ENCODE measurements around the gene TBX10.

Gene TBX10

DNA sequence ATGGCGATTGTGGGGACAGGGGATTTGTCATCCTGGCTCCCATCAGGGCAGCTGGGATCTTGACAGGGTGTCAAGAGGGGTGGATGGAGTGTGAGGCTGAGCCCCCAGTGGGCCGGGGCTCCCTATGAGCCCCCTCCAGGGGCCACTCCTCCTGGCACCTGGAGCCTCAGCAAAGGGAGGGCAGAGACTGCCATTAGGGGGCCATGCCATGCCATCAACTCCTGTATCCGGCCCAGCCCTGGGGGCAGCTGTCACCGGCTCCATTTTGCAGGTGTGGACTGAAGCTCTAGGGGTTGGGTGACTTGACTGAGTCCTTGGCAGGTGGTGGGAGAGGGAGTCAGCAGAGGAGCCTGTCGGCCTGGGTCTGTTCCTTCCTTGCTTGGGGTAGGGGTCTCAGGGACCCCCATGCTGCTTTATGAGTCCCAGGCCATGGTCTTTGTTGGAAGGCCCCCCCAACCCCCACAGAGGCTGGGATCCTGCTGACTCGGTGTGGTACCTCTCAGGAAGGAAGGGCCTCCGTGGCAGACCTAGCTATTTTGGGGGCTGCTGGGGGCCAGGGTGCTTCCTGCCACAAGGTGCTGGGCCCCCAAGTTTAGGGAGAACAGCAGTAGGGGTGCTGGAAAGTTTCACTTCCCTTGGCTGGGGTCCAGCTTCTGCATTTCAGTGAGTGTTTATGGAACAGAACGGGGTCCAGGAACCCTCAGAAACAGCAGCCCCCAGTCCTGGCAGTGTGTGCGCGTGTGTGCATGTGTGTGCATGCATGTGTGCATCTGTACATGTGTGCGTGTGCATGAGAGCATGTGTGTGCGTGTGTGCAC lies 9.4 kb upstream of the TBX10 start:
- no peak overlapping the region for H3K4me3 ChIP-seq
- no peak overlapping the region for H3K9ac ChIP-seq (ENCODE audit: insufficient read length)
- DNase-seq (ENCODE audit: low read depth, low spot score): no peak

DNA sequence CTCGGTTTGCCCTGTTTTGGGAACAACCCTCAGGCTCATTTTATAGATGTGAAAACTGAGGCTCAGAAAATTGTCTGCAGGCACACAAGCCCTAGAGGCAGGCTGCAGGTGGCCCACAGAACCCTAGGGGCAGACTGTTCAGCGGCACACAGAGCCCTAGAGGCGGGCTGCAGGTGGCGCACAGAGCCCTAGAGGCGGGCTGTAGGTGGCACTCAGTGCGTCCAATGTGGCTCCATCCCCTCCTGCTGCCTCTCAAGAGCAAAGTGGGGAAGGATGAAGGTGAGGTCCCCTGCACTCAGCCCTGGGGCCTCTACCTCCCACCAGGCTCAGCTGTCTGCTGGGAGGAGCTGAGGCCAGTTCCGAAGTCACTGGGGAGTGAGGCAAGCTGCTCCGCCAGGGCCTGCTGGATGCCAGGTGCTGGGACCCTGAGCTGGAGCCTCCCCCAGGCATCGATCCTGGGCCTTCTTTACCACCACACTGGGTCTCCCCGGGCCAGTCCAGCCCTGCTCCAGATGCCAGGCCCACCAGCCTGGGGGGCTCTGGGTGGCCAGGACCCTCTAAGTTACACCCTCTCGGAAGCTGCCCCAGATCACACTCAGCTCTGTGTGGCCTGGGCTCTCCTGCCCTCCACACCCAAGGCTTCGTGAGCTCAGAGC lies 8.7 kb upstream of the TBX10 start:
- no peak for DNase-seq (ENCODE audit: low read depth, low spot score)
- no peak overlapping the region for H3K4me3 ChIP-seq
- no peak overlapping the region for H3K27ac ChIP-seq
- TF ChIP-seq FOXP2 (optimal IDR thresholded peaks at IDR 0.05; ENCODE audit: control extremely low read depth, extremely low read length, insufficient read depth) (no peak), EZH2 (IDR thresholded peaks at IDR 0.05) (no peak), POLR2AphosphoS5 (IDR thresholded peaks at IDR 0.05; ENCODE audit: borderline replicate concordance, low read depth, low read length) (no peak)
- no peaks in the 10 kb centered on the region for H3K36me3 ChIP-seq (ENCODE audit: insufficient read depth, low read length)
- no peaks in the 10 kb centered on the region for H3K9me3 ChIP-seq (ENCODE audit: low read depth, low read length)
- no peak overlapping the region for H3K9ac ChIP-seq (ENCODE audit: insufficient read length)

More for the DNA sequence above, 9.4 kb upstream of the TBX10 start:
- Histone ChIP-seq H3K9me3 (ENCODE audit: low read depth, low read length) (no peaks in the 10 kb centered on the region), H3K36me3 (ENCODE audit: insufficient read depth, low read length) (no peaks in the 10 kb centered on the region), H3K27ac (no peak overlapping the region)
- TF ChIP-seq FOXP2 (optimal IDR thresholded peaks at IDR 0.05; ENCODE audit: control extremely low read depth, extremely low read length, insufficient read depth) (no peak), POLR2AphosphoS5 (IDR thresholded peaks at IDR 0.05; ENCODE audit: borderline replicate concordance, low read depth, low read length) (no peak), EZH2 (IDR thresholded peaks at IDR 0.05) (no peak)

GRCh38 chr11:67647471-67647870 lies 7.9 kb upstream of the TBX10 start:
- no peak overlapping the region for H3K9ac ChIP-seq (ENCODE audit: insufficient read length)
- TF ChIP-seq EZH2 (IDR thresholded peaks at IDR 0.05) (no peak), POLR2AphosphoS5 (IDR thresholded peaks at IDR 0.05; ENCODE audit: borderline replicate concordance, low read depth, low read length) (no peak), FOXP2 (optimal IDR thresholded peaks at IDR 0.05; ENCODE audit: control extremely low read depth, extremely low read length, insufficient read depth) (no peak)
- H3K27ac ChIP-seq: no peak overlapping the region
- H3K9me3 ChIP-seq (ENCODE audit: low read depth, low read length): no peaks in the 10 kb centered on the region
- H3K36me3 ChIP-seq (ENCODE audit: insufficient read depth, low read length): no peaks in the 10 kb centered on the region
- no peak overlapping the region for H3K4me3 ChIP-seq
- DNase-seq (ENCODE audit: low read depth, low spot score): no peak

DNA sequence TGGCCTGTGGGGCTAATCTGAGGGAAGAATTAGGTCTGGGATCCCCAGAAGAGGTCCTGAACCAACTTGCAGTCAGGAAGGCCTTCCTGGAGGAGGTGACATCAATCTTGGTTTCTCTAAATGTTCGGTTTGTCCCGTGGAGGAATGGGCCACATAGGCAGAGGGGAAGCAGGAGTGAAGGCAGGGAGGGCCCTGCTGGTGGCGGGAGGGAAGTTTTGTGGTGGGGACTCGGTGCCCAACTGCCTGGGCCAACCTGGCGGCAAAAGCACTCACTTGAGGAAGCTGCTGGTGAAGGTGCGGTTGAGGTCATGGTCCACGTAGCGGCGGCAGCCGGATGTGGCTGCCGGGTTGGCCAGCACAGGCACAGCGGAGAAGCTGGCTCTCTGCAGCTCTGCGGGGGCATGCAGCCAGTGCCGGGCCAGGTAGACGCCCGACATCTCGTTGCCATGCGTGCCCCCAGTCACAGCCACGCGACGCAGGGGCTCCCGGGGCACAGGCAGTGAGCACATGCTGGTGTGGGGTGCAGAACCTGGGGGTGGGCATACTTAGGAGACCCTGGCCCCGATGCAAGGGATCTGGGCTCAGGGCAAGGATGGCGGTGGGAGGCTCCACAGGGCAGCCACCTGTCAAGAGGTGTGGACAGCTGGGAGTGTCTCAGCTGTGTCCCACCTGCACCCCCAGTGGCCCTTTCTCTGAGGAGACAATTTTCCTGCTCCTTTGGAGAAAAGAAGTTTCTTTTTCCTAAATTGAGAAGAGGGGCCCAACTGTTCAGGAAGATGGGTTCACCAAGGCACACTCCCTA lies 7.2 kb upstream of the TBX10 start:
- Histone ChIP-seq H3K36me3 (ENCODE audit: insufficient read depth, low read length) (no peaks in the 10 kb centered on the region), H3K4me3 (no peak overlapping the region), H3K27ac (no peak overlapping the region), H3K9me3 (ENCODE audit: low read depth, low read length) (no peaks in the 10 kb centered on the region), H3K9ac (ENCODE audit: insufficient read length) (no peak overlapping the region)
- TF ChIP-seq POLR2AphosphoS5 (IDR thresholded peaks at IDR 0.05; ENCODE audit: borderline replicate concordance, low read depth, low read length) (no peak), EZH2 (IDR thresholded peaks at IDR 0.05) (no peak), FOXP2 (optimal IDR thresholded peaks at IDR 0.05; ENCODE audit: control extremely low read depth, extremely low read length, insufficient read depth) (no peak)
- no peak for DNase-seq (ENCODE audit: low read depth, low spot score)

DNA sequence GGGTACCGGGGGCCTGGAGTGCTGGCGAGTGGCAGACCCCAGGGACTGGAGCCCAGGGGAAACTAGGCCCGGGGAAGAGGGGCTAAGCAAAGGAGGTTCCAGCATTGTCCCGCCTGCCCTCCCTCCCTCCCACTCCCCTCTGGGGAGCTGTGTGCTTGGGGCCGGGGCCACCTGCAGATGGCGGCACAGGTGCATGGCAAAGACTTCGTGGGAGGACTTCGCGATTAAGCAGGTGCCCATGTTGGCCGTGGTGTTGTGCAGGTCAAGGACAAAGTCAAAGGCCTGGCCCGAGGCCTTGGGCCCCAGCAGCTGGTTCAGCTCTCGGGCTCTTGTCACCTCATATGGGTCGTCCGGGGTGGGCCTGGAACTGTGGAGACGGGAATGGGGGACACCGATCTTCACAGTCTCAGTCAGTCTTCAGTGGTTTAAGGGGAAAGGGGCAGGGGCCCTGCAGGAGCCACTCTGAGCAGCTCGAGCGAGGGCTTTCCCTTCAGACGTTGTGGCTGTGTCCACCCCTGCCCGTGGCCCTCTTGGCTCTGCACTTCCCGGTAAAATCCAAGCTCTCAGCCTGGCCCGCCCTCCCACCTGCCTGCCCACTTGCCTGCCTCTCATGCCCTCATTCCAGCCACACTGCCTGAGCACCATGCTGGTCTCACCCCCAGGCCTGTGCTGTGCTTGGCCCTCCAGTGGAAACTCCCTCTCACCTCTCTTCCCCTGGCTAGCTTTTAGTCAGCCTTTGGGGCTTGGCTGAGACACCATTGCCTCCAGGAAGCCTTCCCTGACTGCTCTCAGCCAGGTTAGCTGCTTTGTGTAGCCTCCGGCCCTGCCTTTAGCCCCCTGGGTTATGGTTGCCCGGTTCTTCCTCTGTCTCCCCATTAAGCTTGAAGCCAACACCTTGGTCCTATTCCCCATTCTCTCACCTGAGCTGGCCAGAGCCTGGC lies 6.2 kb upstream of the TBX10 start:
- H3K4me3 ChIP-seq: no peak overlapping the region
- no peak overlapping the region for H3K9ac ChIP-seq (ENCODE audit: insufficient read length)
- H3K9me3 ChIP-seq (ENCODE audit: low read depth, low read length): no peaks in the 10 kb centered on the region
- no peak for TF ChIP-seq EZH2 (IDR thresholded peaks at IDR 0.05)
- TF ChIP-seq POLR2AphosphoS5 (IDR thresholded peaks at IDR 0.05; ENCODE audit: borderline replicate concordance, low read depth, low read length): no peak
- TF ChIP-seq FOXP2 (optimal IDR thresholded peaks at IDR 0.05; ENCODE audit: control extremely low read depth, extremely low read length, insufficient read depth): no peak
- no peak for DNase-seq (ENCODE audit: low read depth, low spot score)
- no peaks in the 10 kb centered on the region for H3K36me3 ChIP-seq (ENCODE audit: insufficient read depth, low read length)
- no peak overlapping the region for H3K27ac ChIP-seq

- TF ChIP-seq FOXP2 (optimal IDR thresholded peaks at IDR 0.05; ENCODE audit: control extremely low read depth, extremely low read length, insufficient read depth): no peak
- TF ChIP-seq POLR2AphosphoS5 (IDR thresholded peaks at IDR 0.05; ENCODE audit: borderline replicate concordance, low read depth, low read length): no peak
- H3K9ac ChIP-seq (ENCODE audit: insufficient read length): no peak overlapping the region
Measured at GRCh38 chr11:67644472-67645418, 5.2 kb upstream of the TBX10 start.

DNA sequence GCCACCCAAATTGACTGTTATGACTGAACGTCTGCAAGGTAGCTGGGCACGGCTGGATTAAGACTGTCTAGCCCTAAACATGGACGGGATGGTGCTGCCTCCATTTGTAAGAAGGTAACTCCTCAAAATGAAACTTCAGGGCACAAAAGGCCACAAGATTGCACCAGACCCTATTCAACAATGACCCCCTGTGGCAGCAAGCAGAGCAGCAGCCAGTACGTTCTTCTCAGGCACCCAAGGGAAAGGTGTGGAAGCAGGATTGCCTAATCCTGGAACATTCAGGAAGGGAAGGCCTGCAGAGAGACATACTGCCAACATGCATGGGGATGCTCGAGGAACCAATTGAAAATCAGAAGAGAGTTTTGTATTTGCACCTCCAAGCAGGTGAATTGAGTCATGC lies 4.5 kb upstream of the TBX10 start:
- H3K9ac ChIP-seq (ENCODE audit: insufficient read length): no peak overlapping the region
- no peaks in the 10 kb centered on the region for H3K9me3 ChIP-seq (ENCODE audit: low read depth, low read length)
- no peak for DNase-seq (ENCODE audit: low read depth, low spot score)
- TF ChIP-seq EZH2 (IDR thresholded peaks at IDR 0.05): no peak
- no peak for TF ChIP-seq FOXP2 (optimal IDR thresholded peaks at IDR 0.05; ENCODE audit: control extremely low read depth, extremely low read length, insufficient read depth)
- no peak for TF ChIP-seq POLR2AphosphoS5 (IDR thresholded peaks at IDR 0.05; ENCODE audit: borderline replicate concordance, low read depth, low read length)
- no peak overlapping the region for H3K27ac ChIP-seq
- no peak overlapping the region for H3K4me3 ChIP-seq
- H3K36me3 ChIP-seq (ENCODE audit: insufficient read depth, low read length): no peaks in the 10 kb centered on the region

More at GRCh38 chr11:67644472-67645418, 5.2 kb upstream of the TBX10 start:
- Histone ChIP-seq H3K9me3 (ENCODE audit: low read depth, low read length) (no peaks in the 10 kb centered on the region), H3K4me3 (no peak overlapping the region), H3K36me3 (ENCODE audit: insufficient read depth, low read length) (no peaks in the 10 kb centered on the region), H3K27ac (no peak overlapping the region)
- no peak for DNase-seq (ENCODE audit: low read depth, low spot score)
